ENCODE data around the gene PANK4.
"Not testable (repeated sequence)": the region's sequence is repeated elsewhere in the genome, so short reads cannot be mapped to it uniquely, and the experiment has no call there.

The PANK4 gene

DNA sequence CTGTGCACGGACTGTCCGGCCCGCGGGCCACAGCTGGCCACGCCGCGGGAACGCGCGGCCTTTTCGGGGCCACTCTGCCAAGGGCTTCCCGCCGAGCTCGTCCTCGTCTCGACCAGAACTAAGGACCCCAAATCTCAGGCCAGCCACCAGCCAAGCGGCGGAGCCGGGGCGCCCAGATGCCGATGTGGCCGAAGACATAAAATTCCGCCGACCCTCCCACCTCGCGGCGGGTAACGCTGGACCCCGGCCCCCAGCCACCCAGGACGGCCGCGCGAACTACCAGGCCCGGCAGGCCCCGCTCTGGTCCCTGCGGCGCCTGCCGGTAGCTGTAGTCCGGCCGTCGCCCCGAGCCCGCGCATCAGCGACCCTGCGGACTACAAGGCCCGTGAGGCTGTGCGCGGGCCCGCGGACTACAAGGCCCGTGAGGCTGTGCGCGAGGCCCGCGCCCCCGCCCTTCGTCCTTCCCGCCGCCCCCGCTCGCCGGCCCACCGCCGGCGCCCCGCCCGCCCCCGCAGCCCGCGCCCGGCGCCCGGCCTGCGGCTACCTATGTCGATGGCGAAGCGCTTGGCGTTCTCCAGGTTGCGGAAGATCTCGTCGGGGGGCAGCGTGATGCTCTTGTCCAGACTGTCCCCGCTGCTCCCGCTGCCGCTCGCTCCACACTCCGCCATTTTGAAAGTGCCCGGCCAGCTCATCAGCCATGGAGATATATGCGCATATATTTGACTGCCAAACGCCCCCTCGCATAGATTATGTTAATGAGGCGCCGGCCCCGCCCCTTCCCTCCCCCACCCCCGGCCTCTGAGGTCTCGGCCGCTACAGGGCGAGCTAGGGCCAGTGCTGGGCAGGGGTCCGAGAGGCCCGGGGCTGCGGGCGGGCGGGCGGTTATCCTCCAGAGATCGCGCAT lies at the start of gene PANK4:
PANK4 (minus strand) TSS at position 677 of the 904 bp plus-strand sequence; CDS start at position 668, 9 bp downstream.
- DNase-seq: peak; percentile 95

DNA sequence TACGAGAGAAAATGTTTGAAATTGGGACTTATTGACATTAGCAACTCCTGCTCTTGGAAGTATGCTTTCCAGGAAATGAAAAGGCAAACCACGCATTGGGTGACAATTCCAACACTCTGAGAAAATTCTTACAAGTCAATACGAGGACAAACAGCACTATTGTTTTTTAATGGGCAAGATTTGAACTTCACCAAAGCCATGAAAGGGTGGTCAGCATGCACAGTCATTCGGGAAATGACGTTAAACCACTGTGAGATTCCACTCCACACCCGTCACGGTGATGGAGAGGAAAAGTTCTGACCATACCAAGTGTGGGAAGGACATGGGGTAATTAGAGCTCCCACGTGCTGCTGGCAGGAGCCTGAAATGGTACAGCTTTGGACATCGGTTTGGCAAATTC lies 48.0 kb upstream of the PANK4 start:
- no peak for DNase-seq

DNA sequence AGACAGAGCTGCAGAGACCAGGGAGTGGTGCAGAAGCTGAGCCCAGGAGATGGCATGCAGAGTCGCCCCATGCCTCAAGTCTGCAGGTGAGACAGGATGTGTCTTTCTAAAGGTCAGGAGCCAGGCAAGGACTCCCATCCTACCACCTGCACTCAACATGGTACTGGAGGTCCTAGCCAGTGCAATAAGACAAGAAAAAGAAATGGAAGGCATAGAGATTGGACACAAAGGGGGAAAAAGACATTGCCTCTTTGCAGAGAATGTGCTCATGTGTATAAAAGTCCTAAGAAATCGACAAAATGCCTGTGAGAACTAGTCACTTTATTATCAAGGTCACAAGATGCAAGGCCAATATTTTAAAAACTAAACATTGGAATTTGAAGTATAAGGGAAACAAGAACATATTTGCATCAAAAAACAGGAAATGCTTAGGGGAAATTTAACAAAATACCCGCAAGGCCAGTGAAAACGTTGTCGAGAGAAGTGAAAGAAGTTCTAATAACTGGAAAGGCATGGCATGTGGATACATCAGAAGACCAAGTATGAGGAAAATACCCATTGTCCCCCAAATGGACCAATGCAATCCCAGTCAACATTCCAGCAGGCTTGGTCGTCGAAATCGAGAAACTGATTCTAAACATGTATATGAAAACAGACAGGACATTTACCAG lies 47.0 kb upstream of the PANK4 start:
- no peak for DNase-seq

DNA sequence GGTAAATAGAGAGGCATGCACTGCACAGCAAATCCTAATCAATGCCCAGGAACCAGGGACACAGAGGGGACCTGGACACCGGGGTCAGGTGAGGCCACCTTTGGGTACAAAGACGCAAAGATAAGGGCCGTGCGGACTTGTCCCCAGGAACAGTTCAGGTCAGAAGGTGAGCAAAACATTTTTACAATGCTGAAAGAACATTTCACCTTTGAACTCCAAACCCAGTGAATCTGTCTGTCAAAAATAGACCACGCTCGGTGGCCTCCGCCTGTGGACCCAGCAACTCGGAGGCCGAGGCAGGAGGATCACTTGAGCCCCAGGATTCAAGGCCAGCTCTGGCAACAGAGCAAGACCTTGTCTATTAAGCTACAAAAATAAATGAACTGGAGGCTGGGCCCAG lies 45.0 kb upstream of the PANK4 start:
- no peak for DNase-seq

DNA sequence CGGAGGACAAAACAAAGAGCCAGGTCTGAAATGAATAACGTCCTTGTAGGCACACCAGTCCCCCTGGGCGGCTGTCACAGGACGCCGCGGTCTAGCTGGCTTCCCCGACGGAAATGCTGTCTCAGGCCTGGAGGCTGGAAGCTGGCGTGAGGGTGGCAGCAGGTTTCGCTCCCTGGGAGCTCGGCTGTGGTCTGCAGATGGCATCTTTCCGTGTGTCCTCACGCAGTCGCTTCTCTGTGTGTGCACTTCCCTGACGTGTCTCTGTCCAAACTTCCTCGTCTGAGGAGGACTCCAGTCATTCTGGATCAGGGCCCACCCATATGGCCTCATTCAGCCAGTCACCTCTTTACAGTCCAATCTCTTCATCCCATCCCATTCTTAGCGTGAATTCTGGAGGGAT lies 43.9 kb upstream of the PANK4 start:
- DNase-seq: no peak

DNA sequence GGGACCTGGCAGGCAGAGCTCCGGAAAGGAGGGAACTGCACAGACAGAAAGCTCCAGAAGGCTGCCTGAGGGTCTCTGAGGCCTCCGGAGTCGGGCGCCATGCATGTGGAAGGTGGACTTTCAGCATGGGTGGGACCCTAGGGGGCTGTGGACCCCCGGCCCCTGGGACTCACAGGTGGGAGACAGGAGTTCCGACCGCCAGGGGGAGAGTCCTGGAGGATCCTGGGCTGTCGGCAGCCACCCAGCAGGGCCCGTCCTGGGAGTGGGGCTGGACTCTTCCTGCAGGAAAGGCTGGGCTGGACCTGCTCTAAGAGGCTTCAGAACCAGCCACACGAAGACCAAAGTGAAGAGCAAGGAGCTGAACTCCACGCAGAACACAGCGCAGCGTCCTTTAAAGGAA lies 43.3 kb upstream of the PANK4 start:
- not testable (repeated sequence) for DNase-seq

DNA sequence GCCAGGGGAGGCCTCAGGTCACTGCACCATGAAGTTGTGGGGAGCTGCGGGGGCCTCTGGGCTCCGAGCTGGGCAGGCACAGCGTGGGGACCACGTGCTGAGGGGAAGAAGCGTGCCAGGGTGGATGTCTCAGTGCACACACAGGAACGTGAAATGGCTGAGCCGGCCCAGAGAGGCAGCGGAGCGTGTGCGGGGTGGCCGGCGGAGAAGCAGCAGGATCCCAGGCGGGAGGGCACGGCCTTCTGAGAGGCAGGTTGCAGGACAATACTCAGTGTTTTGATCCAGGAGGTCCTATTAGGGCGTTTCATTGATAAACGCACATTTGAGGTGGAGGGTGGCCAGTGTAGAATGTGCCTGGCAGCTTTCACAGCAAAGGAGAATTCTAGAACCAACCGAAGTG lies 42.7 kb upstream of the PANK4 start:
- DNase-seq: no peak

DNA sequence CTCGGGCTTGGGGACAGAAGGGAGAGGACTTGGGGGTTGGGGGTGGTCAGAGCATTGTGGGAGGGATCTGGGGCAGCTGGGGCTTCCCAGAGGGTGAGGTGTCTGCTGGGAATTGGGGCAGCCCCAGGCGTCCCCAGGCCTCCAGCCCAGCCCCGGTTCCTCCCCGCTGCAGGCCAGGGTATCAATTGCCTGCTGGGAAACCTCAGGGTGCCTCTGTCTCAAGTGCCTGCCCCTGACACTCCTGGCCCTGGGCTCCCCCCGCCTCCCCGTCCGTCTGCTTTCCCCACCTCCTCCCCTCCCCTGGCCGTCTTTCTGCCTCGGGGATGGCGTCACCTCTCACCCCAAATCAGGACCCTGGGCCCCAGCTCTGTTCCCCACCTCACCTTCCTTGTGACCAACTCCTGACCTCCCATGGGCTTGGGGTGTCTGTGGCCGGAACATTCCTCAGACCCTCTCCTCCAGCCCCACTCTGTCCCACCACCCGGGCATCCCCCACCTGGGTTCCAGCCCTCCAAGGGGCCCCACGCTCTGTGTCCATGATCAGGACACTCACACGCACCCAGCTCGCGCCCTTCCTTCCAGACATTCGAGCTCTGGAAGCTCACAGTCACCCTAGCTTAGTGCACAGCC lies 41.9 kb upstream of the PANK4 start:
- not testable (repeated sequence) for DNase-seq

DNA sequence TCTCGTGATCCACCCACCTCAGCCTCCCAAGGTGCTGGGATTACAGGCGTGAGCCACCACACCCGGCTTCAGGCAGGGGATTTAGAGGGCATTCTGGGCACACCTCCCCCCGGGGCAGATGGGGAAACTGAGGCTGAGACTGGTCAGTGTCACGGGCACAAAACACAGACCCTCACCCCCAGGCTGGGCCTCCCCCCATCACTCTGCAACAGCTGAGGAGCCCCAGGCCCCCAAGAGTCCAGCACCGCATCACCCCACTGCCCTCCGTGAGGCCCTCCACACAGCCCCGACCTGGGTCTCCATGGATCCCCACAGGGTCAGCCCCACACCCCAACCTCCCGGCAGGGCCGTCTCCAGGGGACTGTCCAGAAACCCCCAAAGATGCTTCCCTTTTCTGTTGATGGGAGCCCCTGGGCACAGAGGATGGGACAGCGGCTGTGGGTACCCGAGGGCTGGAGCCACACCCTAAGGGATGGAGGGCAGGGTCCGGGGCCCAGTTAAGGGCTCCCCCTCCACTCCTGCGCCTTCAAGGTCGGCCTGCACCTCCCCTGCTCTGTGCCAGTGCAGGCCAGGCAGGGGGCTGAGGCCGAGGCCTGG lies 40.8 kb upstream of the PANK4 start:
- DNase-seq: no peak

DNA sequence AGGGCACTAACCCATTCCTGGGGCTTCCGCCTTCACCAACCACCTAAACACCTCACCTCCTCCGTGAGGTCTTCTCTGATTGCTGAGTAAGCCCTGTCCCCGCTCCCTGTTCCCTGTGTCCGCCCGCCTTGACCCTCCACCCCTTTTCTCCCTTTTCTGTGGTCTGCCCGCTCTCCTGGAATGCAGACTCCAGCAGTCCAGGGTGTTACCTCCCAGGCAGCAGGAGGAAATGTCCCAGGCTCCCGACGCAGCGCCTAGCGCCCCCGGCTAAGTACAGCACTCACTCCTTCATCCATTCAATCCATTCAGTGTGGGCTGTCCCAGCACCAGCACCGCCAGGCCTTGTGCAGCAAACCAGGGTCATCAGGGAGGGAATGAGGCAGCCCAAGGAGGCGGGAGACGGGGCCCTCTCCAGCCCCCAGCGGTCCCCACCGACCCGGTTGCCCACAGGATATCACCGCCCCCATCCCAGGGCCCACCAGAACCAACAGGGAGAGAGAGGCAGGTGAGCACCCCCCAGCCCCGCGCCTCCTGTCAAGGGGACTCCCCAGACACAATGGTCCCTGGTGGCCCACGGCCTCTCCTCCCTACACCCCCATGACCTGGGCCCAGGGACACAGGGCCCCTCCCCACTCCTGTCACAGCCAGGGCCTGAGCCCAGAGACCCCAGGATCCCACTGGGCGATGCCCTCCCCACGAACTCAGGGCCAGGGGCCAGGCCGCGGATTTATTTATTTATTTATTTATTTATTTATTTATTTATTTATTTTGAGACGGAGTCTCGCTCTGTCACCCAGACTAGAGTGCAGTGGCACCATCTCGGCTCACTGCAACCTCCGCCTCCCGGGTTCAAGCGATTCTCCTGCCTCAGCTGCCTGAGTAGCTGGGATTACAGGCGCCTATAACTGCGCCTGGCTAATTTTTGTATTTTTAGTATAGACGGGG lies 40.0 kb upstream of the PANK4 start:
- DNase-seq: no peak

DNA sequence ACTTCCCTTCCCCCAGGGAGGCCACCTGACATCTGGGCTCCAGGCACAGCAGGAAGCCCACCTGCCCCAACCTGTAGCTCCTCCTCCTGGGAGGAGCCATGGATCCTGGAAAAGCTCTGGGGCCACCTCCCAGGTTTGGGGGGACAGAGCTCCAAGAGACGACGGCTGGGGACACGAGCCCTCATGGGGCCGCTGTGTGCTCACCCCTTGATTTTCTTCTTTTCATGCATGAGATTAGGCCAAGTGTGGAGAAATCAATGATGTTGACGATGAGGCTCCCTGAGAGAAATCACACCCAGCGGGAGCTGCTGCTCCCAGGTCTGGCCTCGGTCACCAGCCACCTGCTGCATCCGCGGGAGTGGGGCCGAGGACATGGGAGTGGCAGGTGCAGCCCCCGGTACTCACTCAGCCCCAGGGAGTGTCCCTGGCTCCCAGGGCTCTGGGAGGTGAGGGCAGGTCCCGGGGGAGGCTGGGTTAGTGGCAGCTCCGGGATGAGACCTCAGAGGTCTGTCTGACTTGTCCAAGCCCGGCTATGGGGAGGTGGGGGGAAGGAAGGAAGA lies 38.5 kb upstream of the PANK4 start:
- DNase-seq: no peak

DNA sequence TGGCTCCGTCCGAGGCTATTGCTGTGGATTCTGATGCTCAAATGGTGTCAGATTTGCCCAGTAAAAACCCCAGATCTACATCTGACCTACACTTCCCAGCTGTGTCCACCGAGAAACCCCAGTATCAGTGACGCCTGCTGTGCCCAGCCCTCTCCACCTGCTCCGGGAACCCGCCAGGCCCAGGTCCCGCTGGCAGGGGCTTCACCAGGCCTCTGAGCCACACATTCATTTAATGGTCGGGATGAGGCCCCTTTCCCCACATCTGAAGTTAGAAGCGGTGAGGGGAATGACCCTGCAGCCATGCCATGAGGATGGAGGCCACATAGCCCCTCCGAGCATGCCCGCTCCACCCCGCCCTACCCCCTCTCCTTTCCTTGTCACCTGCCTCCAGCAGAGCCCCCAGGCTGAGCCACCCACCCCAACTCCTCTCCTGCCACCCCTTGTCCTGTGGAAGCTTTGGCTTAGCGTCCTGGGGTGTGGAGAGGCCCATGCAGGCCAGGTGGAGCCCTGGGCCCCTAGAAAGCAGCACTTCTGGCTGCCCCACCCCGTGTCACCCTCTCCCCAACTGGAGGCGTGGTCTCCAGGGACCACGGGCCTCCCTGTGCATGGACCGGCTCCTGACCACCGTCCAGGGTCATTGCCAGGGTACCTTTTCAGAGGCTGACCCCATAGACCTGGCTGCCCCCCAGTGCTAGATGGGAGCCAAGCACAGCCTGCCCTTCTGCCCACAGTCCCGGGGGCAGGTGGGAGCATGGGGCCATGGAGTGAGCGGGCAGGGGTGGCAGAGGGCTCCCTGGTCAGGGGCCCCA lies 37.8 kb upstream of the PANK4 start:
- DNase-seq: no peak

DNA sequence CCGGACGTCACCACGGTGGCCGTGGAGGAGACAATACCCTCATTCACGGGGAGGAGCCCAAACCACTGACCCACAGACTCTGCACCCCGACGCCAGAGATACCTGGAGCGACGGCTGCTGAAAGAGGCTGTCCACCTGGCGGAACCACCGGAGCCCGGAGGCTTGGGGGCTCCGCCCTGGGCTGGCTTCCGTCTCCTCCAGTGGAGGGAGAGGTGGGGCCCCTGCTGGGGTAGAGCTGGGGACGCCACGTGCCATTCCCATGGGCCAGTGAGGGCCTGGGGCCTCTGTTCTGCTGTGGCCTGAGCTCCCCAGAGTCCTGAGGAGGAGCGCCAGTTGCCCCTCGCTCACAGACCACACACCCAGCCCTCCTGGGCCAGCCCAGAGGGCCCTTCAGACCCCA lies 36.8 kb upstream of the PANK4 start:
- no peak for DNase-seq

DNA sequence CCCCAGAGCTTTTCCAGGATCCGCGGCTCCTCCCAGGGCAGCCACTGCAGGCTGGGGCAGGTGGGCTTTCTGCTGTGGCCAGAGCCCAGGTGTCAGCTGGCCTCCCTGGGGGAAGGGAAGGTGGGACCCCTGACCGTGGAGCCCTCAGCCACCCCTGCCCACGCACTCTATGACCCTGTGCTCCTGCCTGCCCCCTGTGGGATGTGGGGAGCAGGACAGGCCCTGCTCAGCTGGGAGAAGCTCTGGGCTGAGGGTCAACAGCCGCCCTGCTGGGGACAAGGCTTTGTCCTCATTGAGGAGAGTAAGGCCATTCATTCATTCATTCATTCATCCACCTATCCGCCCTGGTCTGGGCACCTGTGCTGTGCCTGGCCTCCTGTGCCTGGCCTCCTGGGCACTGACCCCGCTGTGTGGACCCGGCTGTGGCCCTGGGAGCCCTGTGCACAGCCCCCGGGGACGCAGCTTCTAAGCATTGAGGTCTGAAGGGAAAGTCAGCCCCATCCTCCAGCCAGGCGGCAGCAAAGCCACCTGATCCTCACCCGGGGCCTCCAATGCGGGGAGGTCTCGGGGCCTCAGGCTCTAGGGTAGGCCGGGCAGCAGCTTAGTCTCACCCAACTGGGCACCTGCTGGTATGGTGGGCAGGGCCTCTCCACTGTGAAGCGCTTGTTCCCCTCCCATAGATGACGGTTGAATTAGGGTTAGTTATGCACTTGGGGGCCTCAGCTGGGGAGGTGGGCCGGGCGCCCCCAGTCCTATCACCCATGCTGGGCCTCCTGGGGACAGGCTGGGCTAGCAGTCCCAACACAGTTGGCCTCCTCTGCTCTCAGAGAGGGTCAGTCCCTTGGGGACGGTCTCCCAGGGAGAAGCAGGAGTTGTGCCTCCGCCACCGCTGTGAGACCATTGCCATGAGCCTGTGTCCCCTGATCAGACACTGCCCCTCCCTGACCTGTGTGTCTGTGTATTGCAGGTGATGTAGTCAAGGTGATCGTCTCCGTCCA lies 35.8 kb upstream of the PANK4 start:
- DNase-seq: no peak

DNA sequence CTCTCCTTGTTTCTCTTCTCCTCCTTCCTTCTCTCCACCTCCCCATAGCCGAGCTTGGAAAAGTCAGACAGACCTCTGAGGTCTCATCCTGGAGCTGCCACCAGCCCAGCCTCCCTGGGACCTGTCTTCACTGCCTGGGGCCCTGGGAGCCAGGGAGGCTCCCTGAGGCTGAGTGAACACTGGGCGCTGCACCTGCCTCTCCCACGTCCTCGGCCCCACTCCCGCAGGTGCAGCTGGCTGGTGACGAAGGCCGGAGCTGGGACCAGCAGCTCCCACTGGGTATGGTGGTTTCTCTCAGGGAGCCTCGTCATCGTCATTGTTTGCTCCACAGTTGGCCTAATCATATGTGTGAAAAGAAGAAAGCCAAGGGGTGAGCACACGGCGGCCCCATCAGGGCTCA lies 35.0 kb upstream of the PANK4 start:
- DNase-seq: no peak

DNA sequence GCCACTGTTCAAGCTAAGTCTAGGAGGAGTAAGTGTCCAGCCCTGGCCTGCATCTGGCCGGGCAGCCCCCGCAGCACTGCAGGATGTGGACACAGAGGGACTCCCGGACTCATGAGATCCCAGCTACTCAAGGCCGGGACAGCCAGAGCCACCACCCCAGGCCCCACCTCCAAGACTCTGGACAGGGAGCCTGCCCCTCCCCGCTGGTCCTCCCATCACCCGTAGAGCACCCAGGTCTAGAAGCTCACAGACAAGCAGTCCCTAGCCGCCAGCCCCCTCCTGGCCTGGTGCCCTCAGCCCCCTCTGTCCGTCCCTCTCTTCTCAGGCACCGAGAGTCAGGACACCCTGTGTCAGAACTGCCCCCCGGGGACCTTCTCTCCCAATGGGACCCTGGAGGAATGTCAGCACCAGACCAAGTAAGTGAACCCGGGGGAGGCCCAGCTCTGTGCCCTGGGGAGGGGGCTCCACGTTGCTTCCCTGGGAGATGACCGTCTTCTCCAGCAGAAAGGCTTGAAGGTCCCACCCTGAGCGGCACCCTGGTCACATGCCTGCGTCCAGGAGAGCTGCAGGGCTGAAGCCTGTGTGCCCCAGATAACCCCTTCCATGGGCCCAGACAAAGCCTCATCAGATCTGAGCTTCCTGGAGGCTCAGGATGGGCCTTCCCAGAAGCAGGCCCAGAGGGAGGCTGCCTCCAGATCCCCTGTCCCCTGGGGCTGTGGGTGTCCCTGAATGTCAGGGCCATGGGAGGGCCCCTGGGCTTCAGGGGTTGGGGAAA lies 34.1 kb upstream of the PANK4 start:
- DNase-seq: no peak

DNA sequence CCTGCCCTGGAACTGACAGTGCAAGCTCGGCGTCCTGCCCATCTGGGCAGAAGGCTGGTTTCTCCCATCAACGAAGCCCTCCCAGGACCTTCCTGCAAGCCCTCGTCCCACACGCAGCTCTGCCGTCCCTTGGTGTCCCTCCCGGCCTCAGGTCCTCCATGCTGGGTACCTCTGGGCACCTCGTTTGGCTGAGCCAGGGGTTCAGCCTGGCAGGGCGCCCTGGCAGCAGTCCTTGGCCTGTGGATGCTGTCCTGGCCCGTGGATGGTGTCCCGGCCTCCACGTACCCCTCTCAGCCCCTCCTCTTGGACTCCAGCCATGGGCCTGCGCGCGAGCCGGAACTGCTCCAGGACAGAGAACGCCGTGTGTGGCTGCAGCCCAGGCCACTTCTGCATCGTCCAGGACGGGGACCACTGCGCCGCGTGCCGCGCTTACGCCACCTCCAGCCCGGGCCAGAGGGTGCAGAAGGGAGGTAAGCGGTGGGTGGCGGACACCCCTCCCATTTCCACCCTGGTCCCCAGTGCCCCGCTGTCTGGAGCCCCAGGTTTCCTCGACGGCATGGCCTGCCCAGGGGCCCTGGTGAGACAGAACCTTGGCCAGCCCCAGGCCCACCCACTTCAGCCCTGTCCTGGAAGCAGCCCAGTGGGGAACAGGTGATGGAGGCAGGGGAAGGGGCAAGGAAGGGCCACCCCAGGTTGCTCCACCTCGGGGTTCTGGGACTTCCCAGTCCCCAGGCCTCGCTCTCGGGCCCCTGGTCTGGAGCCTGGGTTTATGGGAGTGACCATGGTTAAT lies 33.3 kb upstream of the PANK4 start:
- DNase-seq: no peak

DNA sequence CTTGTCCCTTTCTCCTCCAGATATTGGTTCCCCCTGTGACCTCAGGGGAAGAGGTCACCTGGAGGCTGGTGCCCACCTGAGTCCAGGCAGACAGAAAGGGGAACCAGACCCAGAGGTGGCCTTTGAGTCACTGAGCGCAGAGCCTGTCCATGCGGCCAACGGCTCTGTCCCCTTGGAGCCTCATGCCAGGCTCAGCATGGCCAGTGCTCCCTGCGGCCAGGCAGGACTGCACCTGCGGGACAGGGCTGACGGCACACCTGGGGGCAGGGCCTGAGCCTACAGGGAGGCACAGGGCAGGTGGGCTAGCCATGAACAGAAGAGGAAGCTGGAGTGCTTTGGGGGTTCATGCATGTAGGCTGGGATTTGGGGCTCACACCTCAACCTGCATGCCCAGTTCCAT lies 32.5 kb upstream of the PANK4 start:
- no peak for DNase-seq

All from activated CD8-positive, alpha-beta memory T cell treated with anti-CD3 and anti-CD28 coated beads for 24 hours (primary cell).